ENCODE measurements around the gene SSX2IP. TPM values are rescaled to one million over a fixed set of nuclear protein-coding genes. Genes with fewer than 3 reads are reported as not detected.

Gene SSX2IP
- total RNA-seq, 4 donors from 2014 or later: 1.9 to 8.0 (median 3.9) TPM

GRCh38 chr1:84677415-84678099 is 12.7 kb downstream of the SSX2IP start:
- TF ChIP-seq CTCF (IDR thresholded peaks at IDR 0.05): no peak
- ATAC-seq (ENCODE audit: low FRiP score): no peak
- no peak for DNase-seq (ENCODE audit: low spot score)

- TF ChIP-seq CTCF (IDR thresholded peaks at IDR 0.05): no peak
- ATAC-seq (ENCODE audit: low FRiP score) (no peak), DNase-seq (ENCODE audit: low spot score) (no peak)
Observed at GRCh38 chr1:84675631-84676030, 14.6 kb downstream of the SSX2IP start.

GRCh38 chr1:84675106-84675505 is 15.2 kb downstream of the SSX2IP start:
- no peak for DNase-seq (ENCODE audit: low spot score)
- ATAC-seq (ENCODE audit: low FRiP score): no peak
- TF ChIP-seq CTCF (IDR thresholded peaks at IDR 0.05): no peak

GRCh38 chr1:84674705-84675104 is 15.6 kb downstream of the SSX2IP start:
- TF ChIP-seq CTCF (IDR thresholded peaks at IDR 0.05): no peak
- DNase-seq (ENCODE audit: low spot score) (no peak), ATAC-seq (ENCODE audit: low FRiP score) (no peak)

- ATAC-seq (ENCODE audit: low FRiP score): no peak
- no peak for DNase-seq (ENCODE audit: low spot score)
- TF ChIP-seq CTCF (IDR thresholded peaks at IDR 0.05): no peak
Observed at GRCh38 chr1:84674021-84674420, 16.2 kb downstream of the SSX2IP start.

GRCh38 chr1:84672080-84672854 is 18.0 kb downstream of the SSX2IP start:
- ATAC-seq (ENCODE audit: low FRiP score): no peak
- no peak for DNase-seq (ENCODE audit: low spot score)
- no peak for TF ChIP-seq CTCF (IDR thresholded peaks at IDR 0.05)

- DNase-seq (ENCODE audit: low spot score): no peak
- TF ChIP-seq CTCF (IDR thresholded peaks at IDR 0.05): no peak
- ATAC-seq (ENCODE audit: low FRiP score): no peak
Observed at GRCh38 chr1:84669831-84670230, 20.4 kb downstream of the SSX2IP start.

All from omental fat pad (tissue), 4 donors.